HK-2 (cell line): Measurements from ENCODE around the gene ARFGAP1.
"Not testable (repeated sequence)": the region's sequence is repeated elsewhere in the genome, so short reads cannot be mapped to it uniquely, and the experiment has no call there.

ENCODE experiments used
- DNase-seq: peaks from one replicate; pipeline ENCODE4 v3.0.0-alpha.2; 2018; ENCODE audit not compliant: unreplicated experiment

ARFGAP1 gene

GRCh38 chr20:63332488-63333240 is 60.1 kb downstream of the ARFGAP1 start:
- no peak for DNase-seq

- no peak for DNase-seq
Measured at GRCh38 chr20:63333241-63333836, 60.7 kb downstream of the ARFGAP1 start.

GRCh38 chr20:63334356-63334755 is 61.7 kb downstream of the ARFGAP1 start:
- no peak for DNase-seq

- not testable (repeated sequence) for DNase-seq
Measured at GRCh38 chr20:63335060-63335459, 62.4 kb downstream of the ARFGAP1 start.

- no peak for DNase-seq
Measured at GRCh38 chr20:63335711-63336110, 63.1 kb downstream of the ARFGAP1 start.

GRCh38 chr20:63336232-63336752 is 63.7 kb downstream of the ARFGAP1 start:
- no peak for DNase-seq

- no peak for DNase-seq
Measured at GRCh38 chr20:63337786-63338420, 65.3 kb downstream of the ARFGAP1 start.
